ENCODE data around the gene MIPOL1.

Gene MIPOL1

GRCh38 chr14:37585971-37586796 is 388.4 kb downstream of the MIPOL1 start:
- peak; percentile 24 for DNase-seq (ENCODE audit: low read depth, low spot score)

- no peak for DNase-seq (ENCODE audit: low read depth, low spot score)
Observed at GRCh38 chr14:37586797-37587130, 389.0 kb downstream of the MIPOL1 start.

- no peak for DNase-seq (ENCODE audit: low read depth, low spot score)
Observed at GRCh38 chr14:37587131-37587803, 389.5 kb downstream of the MIPOL1 start.

GRCh38 chr14:37587881-37588666 is 390.3 kb downstream of the MIPOL1 start:
- peak; percentile 78 for DNase-seq (ENCODE audit: low read depth, low spot score)

GRCh38 chr14:37588667-37588955 is 390.9 kb downstream of the MIPOL1 start:
- DNase-seq (ENCODE audit: low read depth, low spot score), result peak; percentile 54

GRCh38 chr14:37588956-37589714 is 391.4 kb downstream of the MIPOL1 start:
- no peak for DNase-seq (ENCODE audit: low read depth, low spot score)

- DNase-seq (ENCODE audit: low read depth, low spot score), result no peak
Observed at GRCh38 chr14:37589715-37590427, 392.1 kb downstream of the MIPOL1 start.

- no peak for DNase-seq (ENCODE audit: low read depth, low spot score)
Observed at GRCh38 chr14:37590428-37591139, 392.8 kb downstream of the MIPOL1 start.

- DNase-seq (ENCODE audit: low read depth, low spot score), result peak; percentile 74
Observed at GRCh38 chr14:37591311-37591940, 393.7 kb downstream of the MIPOL1 start.

GRCh38 chr14:37591941-37592481 is 394.3 kb downstream of the MIPOL1 start:
- peak; percentile 40 for DNase-seq (ENCODE audit: low read depth, low spot score)

GRCh38 chr14:37592482-37593408 is 395.0 kb downstream of the MIPOL1 start:
- peak; percentile 29 for DNase-seq (ENCODE audit: low read depth, low spot score)

- DNase-seq (ENCODE audit: low read depth, low spot score), result no peak
Observed at GRCh38 chr14:37593511-37594237, 395.9 kb downstream of the MIPOL1 start.

GRCh38 chr14:37594238-37594970 is 396.7 kb downstream of the MIPOL1 start:
- peak; percentile 81 for DNase-seq (ENCODE audit: low read depth, low spot score)

GRCh38 chr14:37594971-37595808 is 397.5 kb downstream of the MIPOL1 start, which contains the start of the genes FOXA1 and TTC6:
FOXA1 (minus strand) TSS chr14:37595249; CDS start chr14:37594972, 277 bp downstream.
TTC6 (plus strand) TSS chr14:37595629; CDS start chr14:37622065, 26,436 bp downstream.
- DNase-seq (ENCODE audit: low read depth, low spot score), result no peak

GRCh38 chr14:37595809-37596621 is 398.3 kb downstream of the MIPOL1 start:
- peak; percentile 69 for DNase-seq (ENCODE audit: low read depth, low spot score)
